Neural progenitor cell (in vitro differentiated cells): Measurements from ENCODE around the gene ACSM2B. TPM values are rescaled to one million over a fixed set of nuclear protein-coding genes. Genes with fewer than 3 reads are reported as not detected.
"Not testable (repeated sequence)": the region's sequence is repeated elsewhere in the genome, so short reads cannot be mapped to it uniquely, and the experiment has no call there.

ENCODE experiments used
- DNase-seq: peaks from one replicate; pipeline ENCODE4 v3.0.0-alpha.2; 2016; ENCODE audit warnings: low spot score
- H2AFZ ChIP-seq: fragments of 200-600 bp; sonication (generic); replicated peaks from 2 replicates; pipeline ENCODE4 v1.6.1; 2016; ENCODE audit warnings: antibody characterized with exemption
- H3F3A ChIP-seq: fragments of 200-600 bp; sonication (generic); 2 replicates; pipeline ENCODE4 v1.6.1; 2016; ENCODE audit warnings: antibody characterized with exemption, low read depth
- H3K27ac ChIP-seq: fragments of 200-600 bp; sonication (generic); 2 replicates; pipeline ENCODE4 v1.5.1; 2016; ENCODE audit warnings: mild to moderate bottlenecking
- H3K27me3 ChIP-seq: fragments of 200-600 bp; sonication (generic); 2 replicates; pipeline ENCODE4 v1.6.1; 2016; ENCODE audit warnings: mild to moderate bottlenecking, moderate library complexity
- H3K36me3 ChIP-seq: fragments of 200-600 bp; sonication (generic); 2 replicates; pipeline ENCODE4 v1.5.1; 2016
- H3K4me1 ChIP-seq: fragments of 200-600 bp; sonication (generic); 2 replicates; pipeline ENCODE4 v1.6.1; 2016; ENCODE audit warnings: mixed run types
- H3K4me2 ChIP-seq: fragments of 200-600 bp; sonication (generic); 2 replicates; pipeline ENCODE4 v1.6.1; 2016
- H3K4me3 ChIP-seq: fragments of 200-600 bp; sonication (generic); 2 replicates; pipeline ENCODE4 v1.5.1; 2016
- H3K79me2 ChIP-seq: fragments of 200-600 bp; sonication (generic); 2 replicates; pipeline ENCODE4 v1.6.1; 2016; ENCODE audit warnings: low read depth
- H3K9ac ChIP-seq: fragments of 200-600 bp; sonication (generic); 2 replicates; pipeline ENCODE4 v1.6.1; 2016
- H3K9me3 ChIP-seq: fragments of 200-600 bp; sonication (generic); 2 replicates; pipeline ENCODE4 v1.5.1; 2016; ENCODE audit warnings: low read depth
- H4K20me1 ChIP-seq: fragments of 200-600 bp; sonication (generic); 2 replicates; pipeline ENCODE4 v1.6.1; 2016; ENCODE audit warnings: low read depth
- H3K27ac Mint-ChIP-seq: 3 replicates; pipeline ENCODE4 v1.8.0; 2021; ENCODE audit warnings: mixed read lengths
- H3K27me3 Mint-ChIP-seq: 2 replicates; pipeline ENCODE4 v1.8.0; 2022; ENCODE audit warnings: low read depth, mild to moderate bottlenecking, inconsistent platforms, moderate library complexity, mixed read lengths; ENCODE audit not compliant: insufficient read depth
- H3K36me3 Mint-ChIP-seq: 3 replicates; pipeline ENCODE4 v1.8.0; 2021; ENCODE audit warnings: mixed read lengths
- H3K4me1 Mint-ChIP-seq: 3 replicates; pipeline ENCODE4 v1.8.0; 2021; ENCODE audit warnings: mixed read lengths
- H3K4me3 Mint-ChIP-seq: 3 replicates; pipeline ENCODE4 v1.8.0; 2021; ENCODE audit warnings: mild to moderate bottlenecking, moderate library complexity, mixed read lengths
- H3K9me3 Mint-ChIP-seq: 3 replicates; pipeline ENCODE4 v1.8.0; 2020; ENCODE audit warnings: mixed read lengths
- EZH2 ChIP-seq: fragments of 200-600 bp; sonication (generic); IDR thresholded peaks from 2 replicates; pipeline ENCODE4 v1.6.1; 2017; ENCODE audit warnings: antibody characterized with exemption, mild to moderate bottlenecking, moderate library complexity
- EZH2phosphoT487 ChIP-seq: fragments of 200-600 bp; sonication (generic); IDR thresholded peaks from 2 replicates; pipeline ENCODE4 v1.6.1; 2017; ENCODE audit warnings: antibody characterized with exemption
- total RNA-seq: library from RNA; depleted of rRNA; stranded (reverse); fragments of >200 nt; gene quantifications from 2 replicates; pipeline ENCODE4 v1.2.3, GENCODE V29; 2015; ENCODE audit warnings: low replicate concordance
- TF ChIP-seq, protein P1 (sequence below): fragments of 200-600 bp; sonication (generic); IDR thresholded peaks from 2 replicates; pipeline ENCODE4 v1.5.1; 2017; ENCODE audit warnings: antibody characterized with exemption, mild to moderate bottlenecking

The ACSM2B gene
- total RNA-seq, 1 donor from 2014 or later: not detected

- H3K79me2 ChIP-seq, H3K4me3 ChIP-seq, H3K27ac ChIP-seq, H3K27ac Mint-ChIP-seq, H3K4me2 ChIP-seq, H3K4me1 ChIP-seq, H3K36me3 Mint-ChIP-seq, H3K4me3 Mint-ChIP-seq, H2AFZ ChIP-seq, H3K27me3 ChIP-seq, H4K20me1 ChIP-seq, H3K27me3 Mint-ChIP-seq, H3K4me1 Mint-ChIP-seq, H3K9ac ChIP-seq, H3K36me3 ChIP-seq, H3F3A ChIP-seq, H3K9me3 ChIP-seq, DNase-seq, H3K9me3 Mint-ChIP-seq: not testable (repeated sequence)
Measured at GRCh38 chr16:20586112-20586511, 9.9 kb upstream of the ACSM2B start.

DNA sequence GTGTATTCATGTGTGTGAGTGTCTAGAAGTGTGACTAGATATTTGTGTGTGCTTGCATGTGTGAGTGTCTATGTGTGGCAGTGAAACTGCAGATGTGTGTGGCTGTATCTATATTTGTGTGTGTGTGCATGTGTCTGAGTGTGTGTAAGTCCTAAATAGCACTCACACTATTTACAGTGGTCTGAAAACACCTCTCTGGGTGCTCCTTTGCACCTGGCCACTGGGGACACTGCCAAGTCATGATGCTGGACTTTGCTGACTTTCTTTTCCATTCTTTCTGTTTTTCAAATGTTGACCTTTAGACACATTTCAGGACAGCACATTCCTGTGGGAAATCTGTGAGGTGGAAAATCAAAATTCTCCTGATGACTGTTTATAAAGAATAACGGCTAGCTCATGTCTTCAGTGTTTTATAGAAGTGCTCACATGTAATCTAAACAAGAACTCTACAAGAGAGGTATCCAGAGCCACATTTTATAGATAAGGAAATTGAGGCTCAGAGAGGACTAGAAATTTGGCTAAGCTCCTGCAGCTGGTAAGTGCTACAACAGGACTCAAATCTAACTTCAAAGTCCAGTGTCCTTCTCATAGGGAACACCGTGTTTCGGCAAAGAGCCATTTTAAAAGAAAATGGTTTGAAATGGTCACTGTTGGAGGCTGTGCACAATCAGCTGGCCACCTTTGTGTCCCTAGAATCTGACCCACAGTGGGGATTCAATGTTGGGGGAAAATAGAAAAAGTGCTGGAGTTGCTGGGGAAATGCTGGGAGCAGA, 4.5 kb upstream of the ACSM2B start:
- not testable (repeated sequence) for H3F3A ChIP-seq, H3K4me3 ChIP-seq, H3K36me3 Mint-ChIP-seq, H3K79me2 ChIP-seq, H3K27me3 Mint-ChIP-seq, H2AFZ ChIP-seq, DNase-seq, H3K9me3 ChIP-seq, H3K4me1 Mint-ChIP-seq, H3K4me3 Mint-ChIP-seq, H4K20me1 ChIP-seq, H3K36me3 ChIP-seq, H3K4me1 ChIP-seq, H3K4me2 ChIP-seq, H3K27me3 ChIP-seq, H3K9me3 Mint-ChIP-seq, H3K9ac ChIP-seq, H3K27ac ChIP-seq, H3K27ac Mint-ChIP-seq

DNA sequence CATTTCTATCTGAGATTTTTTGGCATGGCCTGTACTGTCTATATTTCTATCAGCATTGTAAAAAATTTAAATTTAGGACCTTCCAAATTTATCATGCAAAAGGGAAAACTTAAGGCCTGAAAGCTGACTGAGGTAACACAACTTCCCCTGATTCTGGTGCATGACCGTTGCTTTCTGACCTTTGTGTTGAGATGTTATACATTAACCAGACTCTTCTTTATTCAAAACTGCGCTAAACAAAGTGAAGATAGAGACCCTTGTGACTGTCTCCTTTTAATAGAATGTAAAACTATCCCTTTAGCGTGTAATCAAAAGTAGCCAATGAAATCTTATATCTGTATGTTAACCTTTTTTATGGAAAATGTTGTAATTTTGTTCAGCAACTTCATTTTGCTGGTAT, 1.9 kb upstream of the ACSM2B start:
- not testable (repeated sequence) for H3K27ac Mint-ChIP-seq, H2AFZ ChIP-seq, H3K27me3 ChIP-seq, H4K20me1 ChIP-seq, H3K36me3 ChIP-seq, H3K4me1 Mint-ChIP-seq, H3K4me2 ChIP-seq, H3K4me1 ChIP-seq, H3K9ac ChIP-seq, H3K36me3 Mint-ChIP-seq, H3K4me3 ChIP-seq, H3K79me2 ChIP-seq, H3K27me3 Mint-ChIP-seq, H3F3A ChIP-seq, H3K9me3 ChIP-seq, H3K4me3 Mint-ChIP-seq, H3K9me3 Mint-ChIP-seq, H3K27ac ChIP-seq, DNase-seq

GRCh38 chr16:20569117-20569651, 7.0 kb downstream of the ACSM2B start:
- H2AFZ ChIP-seq, H3K27ac ChIP-seq, H3K4me2 ChIP-seq, H3K9me3 ChIP-seq, H3K4me1 Mint-ChIP-seq, H3K4me3 Mint-ChIP-seq, DNase-seq, H3K27me3 ChIP-seq, H3K27me3 Mint-ChIP-seq, H3K79me2 ChIP-seq, H3K9ac ChIP-seq, H3K27ac Mint-ChIP-seq, H3K36me3 ChIP-seq, H3K36me3 Mint-ChIP-seq, H4K20me1 ChIP-seq, H3K4me1 ChIP-seq, H3K4me3 ChIP-seq, H3K9me3 Mint-ChIP-seq: not testable (repeated sequence)
- H3F3A ChIP-seq: peaks cover 14% of the 10 kb centered on the region

GRCh38 chr16:20568404-20568803, 7.8 kb downstream of the ACSM2B start:
- no peak overlapping the region for H3K4me3 Mint-ChIP-seq
- H3K27ac Mint-ChIP-seq: no peak overlapping the region

More at GRCh38 chr16:20568404-20568803, 7.8 kb downstream of the ACSM2B start:
- no peak for DNase-seq
- H3K9ac ChIP-seq: no peak overlapping the region
- no peaks in the 10 kb centered on the region for H3K36me3 ChIP-seq
- no peaks in the 10 kb centered on the region for H3K4me1 Mint-ChIP-seq
- no peak overlapping the region for H3K27ac ChIP-seq
- TF ChIP-seq, protein P1, sequence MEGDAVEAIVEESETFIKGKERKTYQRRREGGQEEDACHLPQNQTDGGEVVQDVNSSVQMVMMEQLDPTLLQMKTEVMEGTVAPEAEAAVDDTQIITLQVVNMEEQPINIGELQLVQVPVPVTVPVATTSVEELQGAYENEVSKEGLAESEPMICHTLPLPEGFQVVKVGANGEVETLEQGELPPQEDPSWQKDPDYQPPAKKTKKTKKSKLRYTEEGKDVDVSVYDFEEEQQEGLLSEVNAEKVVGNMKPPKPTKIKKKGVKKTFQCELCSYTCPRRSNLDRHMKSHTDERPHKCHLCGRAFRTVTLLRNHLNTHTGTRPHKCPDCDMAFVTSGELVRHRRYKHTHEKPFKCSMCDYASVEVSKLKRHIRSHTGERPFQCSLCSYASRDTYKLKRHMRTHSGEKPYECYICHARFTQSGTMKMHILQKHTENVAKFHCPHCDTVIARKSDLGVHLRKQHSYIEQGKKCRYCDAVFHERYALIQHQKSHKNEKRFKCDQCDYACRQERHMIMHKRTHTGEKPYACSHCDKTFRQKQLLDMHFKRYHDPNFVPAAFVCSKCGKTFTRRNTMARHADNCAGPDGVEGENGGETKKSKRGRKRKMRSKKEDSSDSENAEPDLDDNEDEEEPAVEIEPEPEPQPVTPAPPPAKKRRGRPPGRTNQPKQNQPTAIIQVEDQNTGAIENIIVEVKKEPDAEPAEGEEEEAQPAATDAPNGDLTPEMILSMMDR: no peak
- TF ChIP-seq EZH2phosphoT487 (no peak), EZH2 (no peak)
- H3K9me3 Mint-ChIP-seq: peaks cover 3% of the 10 kb centered on the region
- peaks cover 2% of the 10 kb centered on the region for H3K27me3 Mint-ChIP-seq
- H2AFZ ChIP-seq: no peak overlapping the region
- H3K4me1 ChIP-seq: no peaks in the 10 kb centered on the region
- no peaks in the 10 kb centered on the region for H4K20me1 ChIP-seq
- no peak overlapping the region for H3K4me3 ChIP-seq
- H3K9me3 ChIP-seq: no peaks in the 10 kb centered on the region
- H3K4me2 ChIP-seq: no peak overlapping the region
- H3K79me2 ChIP-seq: no peaks in the 10 kb centered on the region
- no peaks in the 10 kb centered on the region for H3K36me3 Mint-ChIP-seq
- H3F3A ChIP-seq: peaks cover 14% of the 10 kb centered on the region
- no peaks in the 10 kb centered on the region for H3K27me3 ChIP-seq
